ENCODE results near the gene MYBPC3.

Gene MYBPC3

GRCh38 chr11:47328449-47329390 is 23.8 kb downstream of the MYBPC3 start:
- Histone ChIP-seq H3K79me2 (ENCODE audit: control insufficient read depth, insufficient read depth, low read length, poor library complexity) (no peaks in the 10 kb centered on the region), H3K9me3 (ENCODE audit: insufficient read depth, low read depth, low read length) (no peaks in the 10 kb centered on the region), H3K14ac (ENCODE audit: low read length) (no peak overlapping the region), H2AK5ac (ENCODE audit: low read length) (no peak overlapping the region), H3K23ac (ENCODE audit: low read length) (no peak overlapping the region), H3K27me3 (ENCODE audit: insufficient read depth, low read length) (no peaks in the 10 kb centered on the region), H2AFZ (ENCODE audit: insufficient read depth, low read length, poor library complexity) (no peak overlapping the region), H3K4me1 (ENCODE audit: control insufficient read depth in 1 of 2, insufficient read depth in 2 of 2, low read length in 2 of 2) (no peaks in the 10 kb centered on the region), H2BK12ac (ENCODE audit: low read length) (no peak overlapping the region), H3K18ac (ENCODE audit: low read length) (no peak overlapping the region), H2BK5ac (ENCODE audit: low read depth, low read length, poor library complexity) (no peak overlapping the region), H3K9ac (ENCODE audit: low read length) (no peak overlapping the region), H2BK120ac (ENCODE audit: insufficient read depth, low read length, poor library complexity) (no peak overlapping the region), H3K79me1 (ENCODE audit: low read length) (no peaks in the 10 kb centered on the region), H3K27ac (ENCODE audit: low read depth, low read length) (no peak overlapping the region), H4K12ac (ENCODE audit: low read depth, low read length) (no peak overlapping the region), H3K4ac (ENCODE audit: low read depth, low read length) (no peak overlapping the region), H4K91ac (ENCODE audit: low read depth, low read length) (no peak overlapping the region), H4K8ac (ENCODE audit: low read depth, low read length) (no peak overlapping the region), H3K4me3 (ENCODE audit: low read depth, low read length) (no peak overlapping the region), H3K36me3 (ENCODE audit: control insufficient read depth in 1 of 2, insufficient read depth in 2 of 2, low read length in 2 of 2) (peaks cover 48 to 52% of the 10 kb centered on the region in 2 experiments), H3K4me2 (ENCODE audit: low read length) (no peak overlapping the region)
- no peak for DNase-seq
- WGBS (ENCODE audit: extremely low coverage, insufficient coverage, insufficient read length) = no CpG with 5 or more reads among the region's 29 CpGs

- no CpG with 5 or more reads among the region's 5 CpGs for WGBS (ENCODE audit: extremely low coverage, insufficient coverage, insufficient read length)
- Histone ChIP-seq H3K14ac (ENCODE audit: low read length) (no peak overlapping the region), H3K27me3 (ENCODE audit: insufficient read depth, low read length) (no peaks in the 10 kb centered on the region), H2AFZ (ENCODE audit: insufficient read depth, low read length, poor library complexity) (no peak overlapping the region), H3K4me1 (ENCODE audit: control insufficient read depth in 1 of 2, insufficient read depth in 2 of 2, low read length in 2 of 2) (no peaks in the 10 kb centered on the region), H3K27ac (ENCODE audit: low read depth, low read length) (no peak overlapping the region), H3K36me3 (ENCODE audit: control insufficient read depth in 1 of 2, insufficient read depth in 2 of 2, low read length in 2 of 2) (peaks cover 51 to 54% of the 10 kb centered on the region in 2 experiments), H4K8ac (ENCODE audit: low read depth, low read length) (no peak overlapping the region), H3K79me2 (ENCODE audit: control insufficient read depth, insufficient read depth, low read length, poor library complexity) (no peaks in the 10 kb centered on the region), H3K4ac (ENCODE audit: low read depth, low read length) (no peak overlapping the region), H4K12ac (ENCODE audit: low read depth, low read length) (no peak overlapping the region), H3K79me1 (ENCODE audit: low read length) (no peaks in the 10 kb centered on the region), H2BK120ac (ENCODE audit: insufficient read depth, low read length, poor library complexity) (no peak overlapping the region), H3K4me2 (ENCODE audit: low read length) (no peak overlapping the region), H3K9me3 (ENCODE audit: insufficient read depth, low read depth, low read length) (no peaks in the 10 kb centered on the region), H3K23ac (ENCODE audit: low read length) (no peak overlapping the region), H2AK5ac (ENCODE audit: low read length) (no peak overlapping the region), H3K9ac (ENCODE audit: low read length) (no peak overlapping the region), H3K18ac (ENCODE audit: low read length) (no peak overlapping the region), H2BK12ac (ENCODE audit: low read length) (no peak overlapping the region), H4K91ac (ENCODE audit: low read depth, low read length) (no peak overlapping the region), H3K4me3 (ENCODE audit: low read depth, low read length) (no peak overlapping the region), H2BK5ac (ENCODE audit: low read depth, low read length, poor library complexity) (no peak overlapping the region)
- no peak for DNase-seq
Measured at GRCh38 chr11:47327949-47328348, 24.6 kb downstream of the MYBPC3 start.

GRCh38 chr11:47327025-47327424 is 25.5 kb downstream of the MYBPC3 start:
- H2BK5ac ChIP-seq (ENCODE audit: low read depth, low read length, poor library complexity) = no peak overlapping the region
- H4K91ac ChIP-seq (ENCODE audit: low read depth, low read length) = no peak overlapping the region
- H2AFZ ChIP-seq (ENCODE audit: insufficient read depth, low read length, poor library complexity) = no peak overlapping the region
- H3K9ac ChIP-seq (ENCODE audit: low read length) = no peak overlapping the region
- H2BK12ac ChIP-seq (ENCODE audit: low read length) = no peak overlapping the region
- H3K79me1 ChIP-seq (ENCODE audit: low read length) = no peaks in the 10 kb centered on the region
- no peak overlapping the region for H2BK120ac ChIP-seq (ENCODE audit: insufficient read depth, low read length, poor library complexity)
- H3K9me3 ChIP-seq (ENCODE audit: insufficient read depth, low read depth, low read length) = no peaks in the 10 kb centered on the region
- no peaks in the 10 kb centered on the region for H3K79me2 ChIP-seq (ENCODE audit: control insufficient read depth, insufficient read depth, low read length, poor library complexity)
- no peak overlapping the region for H3K27ac ChIP-seq (ENCODE audit: low read depth, low read length)
- H3K4ac ChIP-seq (ENCODE audit: low read depth, low read length) = no peak overlapping the region
- H3K14ac ChIP-seq (ENCODE audit: low read length) = no peak overlapping the region
- H4K8ac ChIP-seq (ENCODE audit: low read depth, low read length) = no peak overlapping the region
- no peak overlapping the region for H4K12ac ChIP-seq (ENCODE audit: low read depth, low read length)
- peaks cover 51 to 54% of the 10 kb centered on the region in 2 experiments for H3K36me3 ChIP-seq (ENCODE audit: control insufficient read depth in 1 of 2, insufficient read depth in 2 of 2, low read length in 2 of 2)
- no peak for DNase-seq
- no peak overlapping the region for H3K4me3 ChIP-seq (ENCODE audit: low read depth, low read length)
- no peak overlapping the region for H3K23ac ChIP-seq (ENCODE audit: low read length)
- no peak overlapping the region for H3K4me2 ChIP-seq (ENCODE audit: low read length)
- no CpG with 5 or more reads among the region's 13 CpGs for WGBS (ENCODE audit: extremely low coverage, insufficient coverage, insufficient read length)
- H2AK5ac ChIP-seq (ENCODE audit: low read length) = no peak overlapping the region
- no peaks in the 10 kb centered on the region for H3K27me3 ChIP-seq (ENCODE audit: insufficient read depth, low read length)
- H3K18ac ChIP-seq (ENCODE audit: low read length) = no peak overlapping the region
- no peaks in the 10 kb centered on the region for H3K4me1 ChIP-seq (ENCODE audit: control insufficient read depth in 1 of 2, insufficient read depth in 2 of 2, low read length in 2 of 2)

GRCh38 chr11:47326198-47326597 is 26.3 kb downstream of the MYBPC3 start:
- DNase-seq = no peak
- H4K91ac ChIP-seq (ENCODE audit: low read depth, low read length) = no peak overlapping the region
- no peak overlapping the region for H2BK120ac ChIP-seq (ENCODE audit: insufficient read depth, low read length, poor library complexity)

More at GRCh38 chr11:47326198-47326597, 26.3 kb downstream of the MYBPC3 start:
- no peak overlapping the region for H3K14ac ChIP-seq (ENCODE audit: low read length)
- H3K4me3 ChIP-seq (ENCODE audit: low read depth, low read length) = no peak overlapping the region
- no peak overlapping the region for H2BK12ac ChIP-seq (ENCODE audit: low read length)
- H4K12ac ChIP-seq (ENCODE audit: low read depth, low read length) = no peak overlapping the region
- no peaks in the 10 kb centered on the region for H3K79me1 ChIP-seq (ENCODE audit: low read length)
- peaks cover 51 to 56% of the 10 kb centered on the region in 2 experiments for H3K36me3 ChIP-seq (ENCODE audit: control insufficient read depth in 1 of 2, insufficient read depth in 2 of 2, low read length in 2 of 2)
- no peak overlapping the region for H3K4me2 ChIP-seq (ENCODE audit: low read length)
- H3K18ac ChIP-seq (ENCODE audit: low read length) = no peak overlapping the region
- H2AFZ ChIP-seq (ENCODE audit: insufficient read depth, low read length, poor library complexity) = no peak overlapping the region
- no peaks in the 10 kb centered on the region for H3K27me3 ChIP-seq (ENCODE audit: insufficient read depth, low read length)
- no peak overlapping the region for H2AK5ac ChIP-seq (ENCODE audit: low read length)
- WGBS (ENCODE audit: extremely low coverage, insufficient coverage, insufficient read length) = no CpG with 5 or more reads among the region's 12 CpGs
- H3K23ac ChIP-seq (ENCODE audit: low read length) = no peak overlapping the region
- no peak overlapping the region for H2BK5ac ChIP-seq (ENCODE audit: low read depth, low read length, poor library complexity)
- H3K9me3 ChIP-seq (ENCODE audit: insufficient read depth, low read depth, low read length) = no peaks in the 10 kb centered on the region
- H3K4me1 ChIP-seq (ENCODE audit: control insufficient read depth in 1 of 2, insufficient read depth in 2 of 2, low read length in 2 of 2) = no peaks in the 10 kb centered on the region
- no peak overlapping the region for H3K4ac ChIP-seq (ENCODE audit: low read depth, low read length)
- H4K8ac ChIP-seq (ENCODE audit: low read depth, low read length) = no peak overlapping the region
- no peak overlapping the region for H3K27ac ChIP-seq (ENCODE audit: low read depth, low read length)
- no peaks in the 10 kb centered on the region for H3K79me2 ChIP-seq (ENCODE audit: control insufficient read depth, insufficient read depth, low read length, poor library complexity)
- H3K9ac ChIP-seq (ENCODE audit: low read length) = no peak overlapping the region

Data from trophoblast cell (in vitro differentiated cells and primary cell).